ENCODE measurements around the gene PDLIM4.

The PDLIM4 gene

DNA sequence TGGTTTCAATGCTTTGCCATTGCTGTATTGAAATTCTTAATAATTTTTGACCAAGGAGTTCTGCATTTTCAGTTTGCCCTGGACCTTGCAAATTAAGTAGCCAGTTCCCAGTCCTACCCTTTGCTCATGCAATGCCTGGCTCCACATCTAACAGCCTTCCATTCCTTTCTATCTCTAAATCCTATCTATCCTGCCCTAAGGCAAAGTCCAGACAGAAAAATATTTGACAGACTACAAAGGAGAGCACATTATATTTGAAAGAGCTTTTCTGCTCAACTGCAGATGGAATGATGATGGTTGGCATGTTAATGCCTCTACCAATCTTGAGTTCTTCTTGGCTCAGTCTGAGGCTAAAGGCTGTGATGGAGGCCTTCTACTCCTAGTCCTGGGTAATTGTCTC is 52.2 kb downstream of the PDLIM4 start:
- no peak for DNase-seq

DNA sequence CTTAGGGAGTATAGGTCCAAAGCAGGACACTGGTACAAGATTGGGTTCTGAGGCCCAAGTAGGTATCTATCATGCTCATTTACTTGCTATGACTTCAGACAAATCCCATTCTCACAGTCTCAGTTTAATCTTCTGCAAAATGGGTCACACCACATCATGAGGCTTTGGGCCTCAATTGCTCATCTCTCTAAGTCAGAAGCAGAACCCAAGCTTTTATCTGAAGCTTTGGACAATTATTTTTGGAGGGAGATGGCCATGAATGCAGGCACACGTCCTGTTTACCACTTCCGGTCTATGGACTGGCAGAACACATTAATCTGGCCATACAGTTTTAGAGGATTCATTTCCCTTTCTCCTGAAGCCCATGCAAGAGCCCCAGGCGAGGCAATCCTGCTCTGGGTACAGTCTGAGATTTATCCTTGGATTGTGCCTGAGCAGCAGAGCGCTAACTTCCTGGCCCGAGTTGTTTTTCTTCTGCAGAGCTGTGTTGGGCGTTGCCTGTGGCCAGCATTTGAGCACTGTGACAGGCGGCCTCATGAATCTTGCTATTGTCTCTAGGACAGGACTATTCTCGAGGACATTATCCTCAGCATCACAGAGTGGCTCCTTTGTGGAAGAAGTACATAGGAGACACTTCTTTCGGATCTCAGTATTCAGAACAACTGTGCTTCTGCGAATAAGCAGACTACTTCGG is 52.8 kb downstream of the PDLIM4 start:
- no peak for DNase-seq

DNA sequence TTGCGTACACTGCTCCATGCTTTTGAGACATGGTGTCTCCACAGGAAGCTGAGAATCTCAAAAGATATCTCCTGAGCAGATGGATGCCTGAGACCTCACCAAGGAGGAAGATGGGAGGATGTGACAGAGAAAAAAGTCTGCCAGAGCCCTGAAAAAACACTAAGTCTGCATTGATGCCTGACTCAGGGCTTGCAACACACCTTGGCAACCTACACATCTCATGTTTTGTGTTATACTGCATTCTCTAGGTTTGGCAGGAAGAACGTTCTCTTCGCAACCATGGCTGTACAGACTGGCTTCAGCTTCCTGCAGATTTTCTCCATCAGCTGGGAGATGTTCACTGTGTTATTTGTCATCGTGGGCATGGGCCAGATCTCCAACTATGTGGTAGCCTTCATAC is 55.9 kb downstream of the PDLIM4 start:
- no peak for DNase-seq

DNA sequence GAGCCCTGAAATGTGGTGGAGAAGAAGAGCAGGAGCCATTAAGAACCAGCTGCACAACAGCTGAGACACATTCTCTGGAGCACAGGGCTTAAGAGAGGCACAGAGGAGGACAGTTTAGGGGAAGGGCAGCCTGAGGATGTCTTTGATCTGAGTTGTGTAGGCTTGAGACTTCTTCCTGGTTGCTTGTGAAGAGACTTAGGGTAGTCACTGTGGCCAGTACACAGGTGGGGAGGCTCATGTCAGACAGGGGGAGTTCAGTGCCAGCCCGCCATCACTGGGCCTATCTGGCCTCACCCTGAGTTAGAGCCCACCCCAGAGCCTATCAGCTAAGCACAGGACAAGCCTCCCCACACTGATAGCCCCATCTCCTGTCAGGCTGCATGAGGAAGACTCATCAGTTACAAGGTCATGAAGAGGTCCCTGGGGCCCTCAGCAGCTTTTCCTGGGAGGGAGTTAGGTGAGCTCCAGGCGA is 56.5 kb downstream of the PDLIM4 start:
- DNase-seq: no peak

DNA sequence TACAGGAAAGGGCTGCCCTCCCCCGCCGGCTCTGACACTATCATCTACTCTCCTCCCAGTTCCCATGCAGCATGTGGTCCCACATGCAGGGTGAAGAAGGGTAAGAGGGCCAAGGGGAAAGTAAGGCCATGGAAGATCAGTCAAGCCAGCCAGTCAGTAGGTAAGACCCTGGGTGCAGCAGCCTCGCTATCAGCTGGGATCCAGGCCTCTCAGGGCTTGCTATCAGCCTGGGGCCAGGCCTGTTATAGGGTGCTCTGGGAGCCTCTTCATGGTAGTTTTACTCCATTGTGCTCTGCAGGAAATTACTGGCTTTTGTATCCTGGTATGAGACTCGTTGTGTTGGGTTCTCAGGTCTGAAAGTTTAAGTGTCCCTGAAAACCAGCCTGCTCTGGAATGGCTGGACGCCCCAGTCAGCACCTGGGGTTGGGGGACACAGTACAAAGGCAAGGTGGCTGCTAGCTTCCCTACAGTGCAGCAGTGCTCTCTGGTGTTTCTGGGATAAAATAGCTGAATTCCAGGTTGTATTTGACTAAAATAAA is 58.1 kb downstream of the PDLIM4 start:
- no peak for DNase-seq

DNA sequence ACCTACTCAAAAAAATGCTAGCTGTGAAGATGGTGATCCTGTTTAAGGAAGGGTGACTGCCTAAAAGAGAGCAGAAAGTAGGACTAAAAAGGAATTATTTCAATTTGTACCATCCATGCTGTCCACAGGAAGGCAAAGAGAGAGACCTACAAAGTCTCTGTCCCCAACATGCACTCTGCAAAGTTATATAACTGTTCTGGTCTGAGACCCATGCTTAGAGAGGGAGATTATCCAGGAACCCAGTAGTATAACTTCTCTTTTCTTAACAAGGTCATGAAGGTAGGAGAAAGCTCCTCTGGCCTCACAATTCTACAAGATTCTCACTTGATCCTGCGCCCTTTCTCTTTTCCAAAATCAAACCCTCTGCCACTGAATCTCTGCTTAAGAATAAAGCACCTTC is 62.5 kb downstream of the PDLIM4 start:
- DNase-seq: no peak

DNA sequence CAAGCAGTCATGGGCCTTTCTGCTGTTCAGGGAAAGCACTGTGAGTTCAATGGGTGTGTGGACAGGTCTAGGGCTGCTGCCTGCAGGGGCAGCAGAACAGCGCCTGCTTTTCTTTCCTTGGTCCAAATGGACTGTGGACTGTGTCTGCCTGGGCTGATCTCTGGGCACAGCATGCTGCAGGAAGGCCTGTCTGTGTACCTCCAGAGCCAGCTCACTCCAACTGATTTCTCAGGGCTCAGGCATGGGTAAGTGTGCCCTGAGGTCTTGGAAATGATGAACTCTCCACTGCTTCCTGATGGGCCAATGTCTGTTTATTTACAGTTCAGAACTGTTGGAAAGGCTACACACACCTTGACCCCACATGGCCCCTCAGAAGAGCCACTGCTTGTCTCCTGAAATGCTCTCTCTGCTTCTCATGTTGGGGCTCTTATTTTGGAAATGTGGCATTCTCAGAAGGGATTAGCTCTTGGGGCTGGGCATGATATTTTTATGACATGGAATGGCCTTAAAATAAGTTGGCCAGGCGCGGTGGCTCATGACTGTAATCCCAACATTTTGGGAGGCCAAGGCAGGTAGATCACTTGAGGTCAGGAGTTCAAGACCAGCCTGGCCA is 63.7 kb downstream of the PDLIM4 start:
- DNase-seq: no peak

DNA sequence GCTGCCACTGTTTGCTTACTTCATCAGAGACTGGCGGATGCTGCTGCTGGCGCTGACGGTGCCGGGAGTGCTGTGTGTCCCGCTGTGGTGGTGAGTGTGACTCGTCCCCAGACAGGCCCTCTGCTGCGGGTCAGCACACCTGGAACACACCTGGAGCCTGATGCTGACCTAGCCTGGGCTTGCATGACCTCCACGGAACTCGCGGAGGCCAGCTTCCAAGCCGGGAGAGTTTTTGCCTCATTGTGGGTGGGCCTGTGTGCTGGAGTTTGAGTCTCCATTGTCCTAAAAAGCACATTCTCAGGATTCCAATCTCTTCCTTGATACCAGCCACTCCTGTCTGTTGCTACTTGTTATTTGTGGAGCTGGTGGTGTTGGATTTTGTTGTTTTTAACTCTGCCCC is 64.8 kb downstream of the PDLIM4 start:
- DNase-seq: no peak
